PC-9 (cell line): Measurements from ENCODE around the gene ANKRD33.

Experiments used
- EZH2 ChIP-seq: fragments of 200-600 bp; sonication (generic); IDR thresholded peaks from 2 replicates; pipeline ENCODE4 v1.8.0; 2017; ENCODE audit warnings: antibody characterized with exemption, low read depth
- TF ChIP-seq, protein P1 (sequence below): fragments of 200-600 bp; sonication (generic); conservative IDR thresholded peaks from 2 replicates; pipeline ENCODE4 v1.6.1; 2017; ENCODE audit warnings: mixed run types, antibody characterized with exemption, mild to moderate bottlenecking, moderate library complexity

- TF ChIP-seq, protein P1, sequence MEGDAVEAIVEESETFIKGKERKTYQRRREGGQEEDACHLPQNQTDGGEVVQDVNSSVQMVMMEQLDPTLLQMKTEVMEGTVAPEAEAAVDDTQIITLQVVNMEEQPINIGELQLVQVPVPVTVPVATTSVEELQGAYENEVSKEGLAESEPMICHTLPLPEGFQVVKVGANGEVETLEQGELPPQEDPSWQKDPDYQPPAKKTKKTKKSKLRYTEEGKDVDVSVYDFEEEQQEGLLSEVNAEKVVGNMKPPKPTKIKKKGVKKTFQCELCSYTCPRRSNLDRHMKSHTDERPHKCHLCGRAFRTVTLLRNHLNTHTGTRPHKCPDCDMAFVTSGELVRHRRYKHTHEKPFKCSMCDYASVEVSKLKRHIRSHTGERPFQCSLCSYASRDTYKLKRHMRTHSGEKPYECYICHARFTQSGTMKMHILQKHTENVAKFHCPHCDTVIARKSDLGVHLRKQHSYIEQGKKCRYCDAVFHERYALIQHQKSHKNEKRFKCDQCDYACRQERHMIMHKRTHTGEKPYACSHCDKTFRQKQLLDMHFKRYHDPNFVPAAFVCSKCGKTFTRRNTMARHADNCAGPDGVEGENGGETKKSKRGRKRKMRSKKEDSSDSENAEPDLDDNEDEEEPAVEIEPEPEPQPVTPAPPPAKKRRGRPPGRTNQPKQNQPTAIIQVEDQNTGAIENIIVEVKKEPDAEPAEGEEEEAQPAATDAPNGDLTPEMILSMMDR: no peak
- no peak for TF ChIP-seq EZH2
These were observed at the start of gene ANKRD33 for GRCh38 chr12:51887476-51888315.
